ENCODE results near the gene IRF2BP1.

- TF ChIP-seq FOXA1 (IDR thresholded peaks at IDR 0.05) (no peak), FOXA2 (IDR thresholded peaks at IDR 0.05) (no peak)
Observed at GRCh38 chr19:45848922-45849321, 37.0 kb downstream of the IRF2BP1 start.

Data from liver (tissue), 1 donor.